MM.1S (cell line): Measurements from ENCODE around the gene SPECC1L.
"Not testable (repeated sequence)": the region's sequence is repeated elsewhere in the genome, so short reads cannot be mapped to it uniquely, and the experiment has no call there.

Source experiments
- DNase-seq: peaks from one replicate; pipeline ENCODE4 v3.0.0-alpha.2; 2015
- H2AFZ ChIP-seq: fragments of 300-600 bp; sonication (generic); 2 replicates; pipeline ENCODE4 v1.6.0; 2016; ENCODE audit warnings: antibody characterized with exemption, low read length
- H3F3A ChIP-seq: fragments of 300-600 bp; sonication (generic); 2 replicates; pipeline ENCODE4 v1.6.1; 2016; ENCODE audit warnings: mild to moderate bottlenecking, antibody characterized with exemption, low read length, moderate library complexity, mixed read lengths; ENCODE audit not compliant: insufficient read depth
- H3K27ac ChIP-seq: fragments of 300-600 bp; sonication (generic); 2 replicates; pipeline ENCODE4 v1.5.1; 2016; ENCODE audit warnings: mild to moderate bottlenecking, low read length
- H3K27me3 ChIP-seq: fragments of 300-600 bp; sonication (generic); replicated peaks from 2 replicates; pipeline ENCODE4 v1.6.0; 2016; ENCODE audit warnings: low read length; ENCODE audit not compliant: insufficient read depth
- H3K36me3 ChIP-seq: fragments of 300-600 bp; sonication (generic); replicated peaks from 2 replicates; pipeline ENCODE4 v1.6.1; 2016; ENCODE audit warnings: mild to moderate bottlenecking, low read length, mixed read lengths; ENCODE audit not compliant: insufficient read depth
- H3K4me1 ChIP-seq: fragments of 300-600 bp; sonication (generic); 2 replicates; pipeline ENCODE4 v1.6.1; 2016; ENCODE audit warnings: low read length, mixed read lengths
- H3K4me2 ChIP-seq: fragments of 300-600 bp; sonication (generic); 2 replicates; pipeline ENCODE4 v1.6.0; 2016; ENCODE audit warnings: low read depth, low read length
- H3K4me3 ChIP-seq: fragments of 300-600 bp; sonication (generic); 2 replicates; pipeline ENCODE4 v1.5.1; 2016; ENCODE audit warnings: low read length, mixed read lengths
- H3K79me2 ChIP-seq: fragments of 300-600 bp; sonication (generic); 2 replicates; pipeline ENCODE4 v1.6.1; 2016; ENCODE audit warnings: mixed run types, low read length, mixed read lengths
- H3K9ac ChIP-seq: fragments of 300-600 bp; sonication (generic); 2 replicates; pipeline ENCODE4 v1.6.1; 2016; ENCODE audit warnings: low read length, mixed read lengths
- H3K9me2 ChIP-seq: fragments of 300-600 bp; sonication (generic); replicated peaks from 2 replicates; pipeline ENCODE4 v1.6.1; 2016; ENCODE audit warnings: mild to moderate bottlenecking, low read length, mixed read lengths; ENCODE audit not compliant: insufficient read depth
- H3K9me3 ChIP-seq: fragments of 300-600 bp; sonication (generic); replicated peaks from 2 replicates; pipeline ENCODE4 v1.6.1; 2016; ENCODE audit warnings: mild to moderate bottlenecking, low read length, mixed read lengths; ENCODE audit not compliant: insufficient read depth
- H4K20me1 ChIP-seq: fragments of 300-600 bp; sonication (generic); 2 replicates; pipeline ENCODE4 v1.6.1; 2016; ENCODE audit warnings: mild to moderate bottlenecking, low read length, moderate library complexity, mixed read lengths; ENCODE audit not compliant: insufficient read depth
- EZH2 ChIP-seq: fragments of 300-600 bp; sonication (generic); optimal IDR thresholded peaks from 2 replicates; pipeline ENCODE3; 2017; ENCODE audit warnings: low read depth, mild to moderate bottlenecking, antibody characterized with exemption, low read length, mixed read lengths
- EZH2phosphoT487 ChIP-seq: fragments of 300-600 bp; sonication (generic); IDR thresholded peaks from 2 replicates; pipeline ENCODE4 v1.6.1; 2018; ENCODE audit warnings: antibody characterized with exemption, low read length
- TF ChIP-seq, protein P1 (sequence below): fragments of 300-600 bp; sonication (generic); IDR thresholded peaks from 2 replicates; pipeline ENCODE4 v1.5.1; 2016; ENCODE audit warnings: antibody characterized with exemption, low read length, mixed read lengths

The SPECC1L gene

DNA sequence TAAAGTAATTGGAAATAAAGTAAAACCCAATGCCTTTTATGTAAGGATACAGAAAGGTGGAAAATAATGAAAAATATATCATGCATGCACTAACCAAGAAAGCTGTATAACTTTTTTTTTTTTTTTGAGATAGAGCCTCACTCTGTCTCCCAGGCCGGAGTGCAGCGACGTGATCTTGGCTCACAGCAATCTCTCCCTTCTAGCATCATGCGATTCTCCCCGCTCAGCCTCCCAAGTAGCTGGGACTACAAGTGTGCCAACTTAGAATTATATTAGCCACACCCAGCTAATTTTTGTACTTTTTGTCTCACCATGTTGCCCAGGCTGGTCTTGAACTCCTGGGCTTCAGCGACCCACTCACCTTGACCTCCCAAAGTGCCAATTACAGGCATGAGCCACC, 30.2 kb upstream of the SPECC1L start:
- Histone ChIP-seq H3K4me2 (no peak overlapping the region), H3K9me2 (no peaks in the 10 kb centered on the region), H3K9me3 (no peaks in the 10 kb centered on the region), H3K4me3 (no peak overlapping the region), H3K27ac (no peak overlapping the region), H3K79me2 (no peaks in the 10 kb centered on the region), H3K4me1 (peaks cover 8% of the 10 kb centered on the region), H3K36me3 (no peaks in the 10 kb centered on the region), H3K27me3 (no peaks in the 10 kb centered on the region; the same call in none of the 2 replicates), H3K9ac (no peak overlapping the region), H4K20me1 (no peaks in the 10 kb centered on the region), H2AFZ (no peak overlapping the region), H3F3A (no peaks in the 10 kb centered on the region)
- DNase-seq = no peak
- TF ChIP-seq, protein P1, sequence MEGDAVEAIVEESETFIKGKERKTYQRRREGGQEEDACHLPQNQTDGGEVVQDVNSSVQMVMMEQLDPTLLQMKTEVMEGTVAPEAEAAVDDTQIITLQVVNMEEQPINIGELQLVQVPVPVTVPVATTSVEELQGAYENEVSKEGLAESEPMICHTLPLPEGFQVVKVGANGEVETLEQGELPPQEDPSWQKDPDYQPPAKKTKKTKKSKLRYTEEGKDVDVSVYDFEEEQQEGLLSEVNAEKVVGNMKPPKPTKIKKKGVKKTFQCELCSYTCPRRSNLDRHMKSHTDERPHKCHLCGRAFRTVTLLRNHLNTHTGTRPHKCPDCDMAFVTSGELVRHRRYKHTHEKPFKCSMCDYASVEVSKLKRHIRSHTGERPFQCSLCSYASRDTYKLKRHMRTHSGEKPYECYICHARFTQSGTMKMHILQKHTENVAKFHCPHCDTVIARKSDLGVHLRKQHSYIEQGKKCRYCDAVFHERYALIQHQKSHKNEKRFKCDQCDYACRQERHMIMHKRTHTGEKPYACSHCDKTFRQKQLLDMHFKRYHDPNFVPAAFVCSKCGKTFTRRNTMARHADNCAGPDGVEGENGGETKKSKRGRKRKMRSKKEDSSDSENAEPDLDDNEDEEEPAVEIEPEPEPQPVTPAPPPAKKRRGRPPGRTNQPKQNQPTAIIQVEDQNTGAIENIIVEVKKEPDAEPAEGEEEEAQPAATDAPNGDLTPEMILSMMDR = no peak
- TF ChIP-seq EZH2phosphoT487 (no peak), EZH2 (no peak)

DNA sequence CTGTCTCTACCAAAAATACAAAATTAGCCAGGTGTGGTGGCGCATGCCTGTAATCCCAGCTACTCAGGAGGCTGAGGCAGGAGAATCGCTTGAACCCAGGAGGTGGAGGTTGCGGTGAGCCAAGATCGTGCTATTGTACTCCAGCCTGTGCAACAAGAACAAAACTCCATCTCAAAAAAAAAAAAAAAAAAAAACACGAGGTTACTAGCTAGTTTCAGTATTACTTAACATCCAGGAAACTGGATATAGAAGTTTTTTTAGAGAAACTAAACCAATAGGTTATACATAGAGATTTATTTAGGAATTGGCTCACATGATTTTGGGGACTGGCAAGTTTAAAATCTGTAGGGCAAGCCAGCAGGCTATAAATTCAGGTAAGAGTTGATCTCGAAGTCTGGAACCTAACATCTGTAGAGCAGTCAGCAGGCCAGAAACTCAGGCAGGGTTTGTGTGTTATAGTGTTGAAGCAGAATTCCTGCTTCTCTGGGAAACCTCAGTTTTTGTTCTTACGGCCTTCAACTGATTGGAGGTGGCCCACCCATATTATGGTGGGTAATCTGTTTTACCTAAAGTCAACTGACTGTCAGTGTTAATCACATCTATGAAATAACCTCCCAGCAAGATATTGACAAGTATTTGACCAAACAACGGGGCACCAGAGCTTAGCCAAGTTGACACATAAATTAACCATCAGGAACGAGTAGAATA, 29.5 kb upstream of the SPECC1L start:
- H4K20me1 ChIP-seq, H3K4me1 ChIP-seq, H3K9me2 ChIP-seq, H2AFZ ChIP-seq, H3K9me3 ChIP-seq, H3K27ac ChIP-seq, H3K79me2 ChIP-seq, H3K9ac ChIP-seq, H3K27me3 ChIP-seq, H3K36me3 ChIP-seq, H3K4me2 ChIP-seq, H3K4me3 ChIP-seq, DNase-seq, H3F3A ChIP-seq: not testable (repeated sequence)

DNA sequence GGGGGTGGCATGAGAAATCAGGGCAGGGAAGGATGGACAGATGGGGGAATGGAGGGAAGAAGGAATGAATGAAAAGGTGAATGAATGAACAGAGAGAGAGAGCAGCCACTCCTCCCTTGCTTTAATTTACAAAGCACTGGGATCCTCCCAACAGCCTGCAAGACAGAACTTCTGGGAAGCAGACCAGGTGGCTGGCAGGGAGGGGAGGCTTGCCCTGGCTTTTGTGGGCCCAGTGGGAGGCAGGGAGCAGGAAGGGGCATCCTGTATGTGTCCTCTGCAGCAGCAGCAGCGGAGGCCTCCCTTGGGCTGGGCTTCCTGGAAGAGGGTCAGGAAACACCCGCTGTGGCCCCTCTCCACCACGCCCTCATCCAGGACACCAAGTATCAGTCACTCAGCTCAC, 27.2 kb upstream of the SPECC1L start:
- not testable (repeated sequence) for H3K9me3 ChIP-seq, H2AFZ ChIP-seq, H3K36me3 ChIP-seq, H3K9ac ChIP-seq, H3K27me3 ChIP-seq, H3F3A ChIP-seq, H3K4me2 ChIP-seq, DNase-seq, H3K9me2 ChIP-seq, H3K79me2 ChIP-seq, H3K4me3 ChIP-seq, H3K27ac ChIP-seq, H3K4me1 ChIP-seq, H4K20me1 ChIP-seq

GRCh38 chr22:24244144-24244787, 26.4 kb upstream of the SPECC1L start:
- Histone ChIP-seq H4K20me1 (no peaks in the 10 kb centered on the region), H3K79me2 (no peaks in the 10 kb centered on the region), H3K9me3 (no peaks in the 10 kb centered on the region), H3K36me3 (no peaks in the 10 kb centered on the region), H3K9ac (no peak overlapping the region), H3K4me1 (peaks cover 8% of the 10 kb centered on the region), H3K4me3 (no peak overlapping the region), H3K9me2 (no peaks in the 10 kb centered on the region), H3K27me3 (no peaks in the 10 kb centered on the region; the same call in none of the 2 replicates), H2AFZ (no peak overlapping the region), H3F3A (no peaks in the 10 kb centered on the region), H3K4me2 (no peak overlapping the region), H3K27ac (no peak overlapping the region)
- no peak for DNase-seq
- TF ChIP-seq EZH2 (no peak), EZH2phosphoT487 (no peak)
- TF ChIP-seq, protein P1 = no peak

- not testable (repeated sequence) for H2AFZ ChIP-seq, H3K4me3 ChIP-seq, H3K27ac ChIP-seq, H3K9ac ChIP-seq, H3K36me3 ChIP-seq, H4K20me1 ChIP-seq, H3K9me3 ChIP-seq, H3K4me2 ChIP-seq, H3K9me2 ChIP-seq, H3K79me2 ChIP-seq, H3K27me3 ChIP-seq, H3F3A ChIP-seq, H3K4me1 ChIP-seq, DNase-seq
Observed at GRCh38 chr22:24245030-24245431, 25.6 kb upstream of the SPECC1L start, which contains the start of gene GGT5. GGT5 (minus strand) TSS chr22:24245082; CDS start chr22:24244725, 357 bp downstream.

DNA sequence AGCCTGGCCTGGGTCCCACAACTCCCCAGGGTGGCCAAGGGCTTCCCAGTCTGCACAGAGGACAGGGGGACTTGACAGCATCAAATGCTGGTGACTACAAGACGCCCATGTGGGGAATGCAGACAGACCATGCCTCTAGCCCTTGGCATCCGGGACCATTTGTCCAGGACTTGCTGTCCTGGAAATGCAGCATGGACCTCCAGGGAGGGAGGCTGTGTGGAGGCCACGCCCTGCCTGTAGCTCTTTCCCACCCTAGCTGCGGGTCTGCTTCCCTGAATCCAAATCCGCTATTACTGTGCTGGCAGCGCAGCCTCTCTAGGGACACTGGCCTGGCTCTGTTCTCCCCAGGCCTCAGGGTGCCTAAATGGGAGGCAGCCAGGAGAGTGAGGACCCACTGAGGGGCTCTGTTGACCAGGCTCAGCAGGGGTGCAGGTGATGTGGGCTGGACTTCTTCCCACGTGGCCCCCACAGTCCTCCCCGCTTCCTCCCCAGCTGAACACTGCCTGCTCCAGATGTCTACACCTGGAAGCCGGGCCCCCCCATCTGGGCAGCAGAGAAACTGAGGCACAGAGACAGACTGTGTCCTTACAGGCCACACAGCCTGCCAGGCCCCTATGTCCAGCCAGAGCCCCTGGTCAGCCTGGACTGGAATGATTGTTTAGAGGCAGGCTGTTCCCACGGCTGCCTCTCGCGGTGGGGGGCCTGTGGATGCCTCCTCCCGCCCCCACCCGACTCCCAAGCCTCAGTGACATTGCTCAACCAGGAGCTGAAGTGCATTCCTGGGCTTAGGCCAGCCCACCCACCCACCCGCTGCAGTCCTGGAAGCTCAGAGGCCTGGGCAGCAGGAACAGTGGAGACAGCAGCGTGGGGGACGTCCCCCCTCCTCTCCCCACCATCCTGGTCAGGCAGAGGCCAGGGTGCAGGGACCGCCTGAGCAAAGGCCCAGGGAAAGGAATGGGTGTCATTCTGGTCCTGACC, 24.8 kb upstream of the SPECC1L start:
- H3K27ac ChIP-seq, H3K9me3 ChIP-seq, H2AFZ ChIP-seq, H3K9ac ChIP-seq, H4K20me1 ChIP-seq, H3K9me2 ChIP-seq, H3F3A ChIP-seq, DNase-seq, H3K36me3 ChIP-seq, H3K4me2 ChIP-seq, H3K79me2 ChIP-seq, H3K4me1 ChIP-seq, H3K4me3 ChIP-seq, H3K27me3 ChIP-seq: not testable (repeated sequence)
